ENCODE measurements around the gene TWIST2.

TWIST2 gene

DNA sequence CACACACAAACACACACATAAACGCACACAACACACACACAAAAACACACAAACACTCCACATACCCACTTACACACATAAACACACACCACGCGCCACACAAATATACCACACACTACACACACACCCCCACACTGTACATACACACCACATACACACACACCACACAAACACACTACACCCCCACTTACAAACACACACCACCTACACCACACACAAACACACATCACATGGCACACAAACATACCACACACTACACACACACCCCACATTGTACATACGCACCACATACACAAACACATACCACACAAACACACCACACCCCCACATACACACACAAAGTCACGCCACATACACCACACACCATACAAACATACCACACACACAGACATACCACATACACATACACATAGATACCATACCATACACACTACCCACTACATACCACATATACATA, 59.9 kb downstream of the TWIST2 start:
- no peak for DNase-seq

DNA sequence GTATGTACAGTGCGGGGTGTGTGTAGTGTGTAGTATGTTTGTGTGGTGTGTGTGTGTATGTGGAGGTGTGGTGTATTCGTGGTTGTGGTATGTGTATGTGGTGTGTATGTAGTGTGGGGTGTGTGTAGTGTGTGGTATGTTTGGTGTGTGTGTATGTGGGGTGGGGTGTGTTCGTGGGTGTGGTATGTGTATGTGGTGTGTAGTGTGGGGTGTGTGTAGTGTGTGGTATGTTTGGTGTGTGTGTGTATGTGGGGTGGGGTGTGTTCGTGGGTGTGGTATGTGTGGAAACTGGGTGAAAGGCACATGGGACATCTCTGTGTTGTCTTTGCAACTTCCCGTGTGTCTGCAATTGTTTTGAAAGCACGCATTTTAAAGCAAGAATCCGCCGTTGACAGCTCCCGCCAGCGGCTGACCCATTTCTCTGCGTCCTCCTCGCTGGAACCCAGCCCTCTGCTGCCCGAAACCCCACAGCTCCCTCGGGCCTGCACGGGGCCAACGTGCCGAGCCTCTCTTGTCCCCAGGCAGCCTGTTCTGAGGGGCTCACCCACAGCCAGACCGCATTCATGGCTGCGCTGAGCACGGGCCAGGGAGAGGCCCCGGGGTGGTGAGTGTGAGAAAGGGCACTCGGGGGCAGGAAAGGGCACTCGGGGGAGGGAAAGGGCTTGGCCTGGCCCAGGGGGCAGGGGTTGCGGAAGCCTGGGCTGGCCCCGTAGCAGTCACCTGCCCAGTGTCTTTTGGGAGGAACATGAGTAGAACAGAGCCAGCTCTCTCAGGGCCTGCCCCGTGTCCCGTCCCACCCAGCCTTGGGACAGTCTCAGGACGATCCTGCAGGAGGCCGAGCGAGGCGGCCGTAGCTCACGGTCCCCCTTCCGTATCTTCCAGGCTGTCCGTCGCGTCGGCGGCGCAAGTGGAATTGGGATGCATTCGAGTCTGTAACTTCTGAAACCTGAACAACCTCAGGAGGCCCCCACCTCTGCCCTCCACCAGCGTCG, 61.4 kb downstream of the TWIST2 start:
- no peak for DNase-seq

DNA sequence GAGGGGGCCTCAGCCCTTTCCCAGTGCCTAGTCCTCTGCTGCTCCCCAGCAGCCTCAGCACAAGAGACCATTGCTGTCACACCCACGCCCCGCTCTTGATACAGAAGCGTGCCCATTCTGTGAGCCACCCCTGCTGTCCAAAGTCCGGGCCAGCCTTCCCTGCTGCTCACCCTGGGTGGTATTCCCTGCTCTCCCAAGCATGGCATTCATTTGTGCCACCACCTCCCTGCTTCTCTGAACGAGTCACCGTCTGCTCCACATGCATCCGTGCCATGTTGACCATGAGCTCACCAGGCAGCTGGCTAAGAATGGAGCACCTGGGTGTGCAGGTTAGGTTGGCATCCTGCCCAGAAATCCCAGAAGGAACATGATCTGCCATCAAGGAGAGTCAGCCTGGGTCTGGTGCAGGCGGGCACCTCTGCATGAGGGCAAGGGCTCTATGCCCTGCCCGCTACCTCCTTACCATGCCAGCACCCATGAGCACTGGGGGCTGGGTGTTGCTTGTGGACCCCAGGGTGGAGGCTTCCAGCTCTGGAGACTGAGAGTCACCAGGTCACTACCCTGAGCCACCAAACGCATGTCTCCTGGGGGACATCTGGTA, 63.0 kb downstream of the TWIST2 start:
- DNase-seq: no peak

DNA sequence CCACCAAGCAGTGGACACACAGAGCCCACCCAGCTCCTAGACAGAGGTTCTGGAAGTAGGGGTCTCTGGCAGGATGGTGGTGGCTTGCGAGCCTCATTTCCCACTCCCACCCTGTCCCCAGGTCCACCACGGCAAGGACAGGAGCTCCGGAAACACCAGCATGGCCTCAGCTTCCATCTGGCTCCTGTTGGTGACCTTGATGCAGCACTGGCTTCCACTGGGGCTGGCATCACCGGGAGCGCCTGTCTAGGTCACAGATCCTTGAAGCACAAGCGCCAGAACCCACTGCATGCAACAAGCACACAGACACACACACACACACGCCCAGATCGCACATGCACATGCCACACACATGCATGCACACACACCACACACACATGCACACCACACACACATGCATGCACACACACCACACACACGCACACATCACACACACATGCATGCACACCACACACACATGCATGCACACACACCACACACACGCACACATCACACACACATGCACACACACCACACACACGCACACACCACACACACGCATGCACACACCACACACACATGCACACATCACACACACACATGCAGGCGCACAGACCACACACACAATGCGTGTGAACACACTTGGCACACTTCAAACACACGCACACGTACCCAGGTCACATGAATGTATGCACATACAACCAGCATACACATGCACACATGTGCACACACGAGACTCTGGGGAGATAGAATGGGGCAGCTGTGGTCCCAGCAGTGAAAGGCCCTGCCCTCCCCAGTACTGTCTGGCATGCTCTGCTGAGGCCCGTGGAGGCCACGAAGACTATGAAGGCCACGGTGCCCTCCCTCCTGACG, 63.7 kb downstream of the TWIST2 start:
- no peak for DNase-seq

DNA sequence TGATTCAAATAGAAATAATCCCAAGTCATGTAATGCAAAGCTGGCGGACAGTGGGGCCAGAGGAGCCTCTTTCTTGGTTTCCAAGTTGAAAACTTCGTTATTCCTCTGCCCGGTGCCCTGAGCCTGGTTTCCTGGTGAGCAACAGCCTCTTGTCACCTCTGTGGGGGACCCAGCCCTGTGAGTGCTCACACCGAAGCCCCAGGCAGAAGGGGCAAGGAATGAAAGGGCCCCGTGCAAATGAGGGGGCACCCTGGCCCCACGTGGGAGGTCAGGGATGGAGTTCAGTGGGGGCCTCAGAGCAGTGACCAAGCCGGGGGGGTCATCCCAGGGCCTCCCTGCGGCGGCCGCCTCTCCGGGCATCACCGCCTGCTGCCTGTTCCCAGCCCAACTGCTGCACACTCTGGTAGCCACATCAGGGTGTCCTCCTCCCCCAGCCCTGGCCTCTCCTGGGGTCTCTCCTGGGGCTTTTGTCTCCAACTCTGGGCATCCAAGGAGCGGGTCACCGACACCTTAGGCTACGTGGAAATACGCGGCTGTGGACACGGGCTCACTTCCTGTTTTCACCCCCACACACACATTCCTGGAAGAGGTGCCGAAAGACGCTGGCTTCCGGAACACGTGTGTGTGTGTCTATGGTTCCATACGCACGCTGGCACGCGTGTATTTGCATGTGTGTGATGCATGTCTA, 64.5 kb downstream of the TWIST2 start:
- DNase-seq: no peak

DNA sequence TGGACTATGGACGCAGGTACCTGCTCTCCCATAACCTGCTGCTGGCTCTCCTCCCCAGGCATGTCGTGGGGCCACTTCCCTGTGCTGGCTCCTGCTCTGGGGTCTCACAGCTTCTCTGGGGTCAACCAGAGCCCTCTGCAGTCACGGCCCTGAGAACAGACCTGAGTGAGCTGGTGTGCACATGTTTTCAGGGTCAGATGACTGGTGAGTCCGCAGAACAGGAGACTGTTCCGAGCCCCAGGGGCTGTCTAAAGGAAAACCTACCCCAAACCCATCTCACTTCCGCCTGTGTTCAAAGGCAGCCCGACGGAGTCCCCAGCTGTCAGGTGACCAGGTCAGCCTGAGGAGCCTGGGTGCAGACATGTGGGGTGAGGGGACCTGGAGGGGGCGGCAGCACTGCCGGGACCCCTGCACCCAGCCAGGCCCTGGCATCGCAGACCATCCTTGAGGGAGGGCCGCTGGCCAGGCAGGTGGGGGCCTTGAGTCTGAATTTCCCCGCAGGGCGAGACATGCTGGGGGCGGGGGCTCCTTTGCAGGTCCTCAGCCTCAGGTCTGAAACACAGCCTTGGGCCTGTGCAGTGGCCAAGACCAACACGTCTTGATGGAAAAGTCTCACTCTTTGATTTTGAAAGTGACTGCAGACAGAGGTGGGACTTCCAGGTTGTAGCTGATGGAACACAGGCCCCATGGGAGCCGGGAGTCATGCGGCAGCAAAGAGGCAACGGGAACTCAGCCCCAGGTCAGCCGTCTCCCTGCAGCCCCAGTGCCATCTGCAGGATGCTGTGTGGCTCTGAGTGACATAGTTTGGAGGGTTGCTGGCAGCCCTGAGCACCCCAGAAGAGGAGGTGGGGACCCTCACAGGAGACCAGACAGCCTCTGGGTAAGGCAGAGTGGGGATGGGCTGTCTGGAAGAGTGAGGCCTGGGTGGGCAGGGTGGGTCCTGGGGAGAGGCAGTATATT, 65.3 kb downstream of the TWIST2 start:
- DNase-seq: no peak

DNA sequence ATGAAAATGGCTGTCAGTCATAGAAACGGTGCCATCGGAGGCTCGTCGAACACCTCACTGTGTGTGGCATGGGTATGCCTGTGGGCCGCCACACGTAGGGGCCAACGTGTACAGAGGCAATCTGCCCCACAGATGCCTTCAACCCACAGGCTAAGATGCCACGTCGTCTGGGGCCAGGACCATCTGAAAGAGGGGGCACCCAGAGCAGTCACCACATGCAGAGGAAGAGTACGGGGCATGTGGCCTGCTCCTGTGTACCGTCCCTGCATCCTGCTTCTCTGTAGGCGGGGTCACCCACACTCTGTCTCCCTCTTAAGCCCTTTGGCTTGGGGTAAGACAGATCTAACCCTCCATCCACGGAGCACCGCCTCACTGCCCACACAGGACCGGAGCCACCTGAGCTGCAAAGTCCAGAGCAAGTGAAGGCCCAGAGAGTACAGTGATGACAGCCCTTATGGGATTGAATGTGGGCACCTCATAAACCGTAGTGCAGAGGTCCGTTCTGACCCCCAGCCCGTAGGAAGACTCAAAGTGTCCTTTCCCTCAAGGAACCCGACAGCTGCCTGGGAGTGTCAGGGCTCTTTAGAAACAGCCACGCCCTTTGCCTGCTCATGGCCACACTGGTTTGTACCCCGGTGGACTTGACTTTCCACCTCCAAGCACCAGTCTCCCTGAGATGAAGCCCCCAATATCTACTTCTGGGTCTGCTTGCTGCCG, 66.2 kb downstream of the TWIST2 start:
- DNase-seq: no peak

DNA sequence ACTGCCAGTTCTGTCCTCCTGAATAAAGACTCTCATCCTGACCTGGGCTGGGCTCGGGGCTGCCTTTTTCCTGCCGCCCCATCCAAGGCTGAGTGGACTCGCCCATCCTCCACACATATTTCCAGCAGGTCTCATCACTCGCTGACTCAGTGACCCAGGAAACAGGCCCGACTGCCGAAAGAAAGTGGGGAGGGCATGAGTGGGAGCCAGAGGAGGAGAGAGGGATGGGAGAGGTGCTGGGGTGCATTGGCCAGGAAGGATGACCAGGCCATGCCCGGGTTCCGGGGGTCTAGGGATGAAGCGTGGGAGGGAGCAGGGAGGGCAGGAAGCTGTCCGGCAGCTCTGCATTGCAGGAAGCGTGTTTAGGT, 66.7 kb downstream of the TWIST2 start:
- no peak for DNase-seq

DNA sequence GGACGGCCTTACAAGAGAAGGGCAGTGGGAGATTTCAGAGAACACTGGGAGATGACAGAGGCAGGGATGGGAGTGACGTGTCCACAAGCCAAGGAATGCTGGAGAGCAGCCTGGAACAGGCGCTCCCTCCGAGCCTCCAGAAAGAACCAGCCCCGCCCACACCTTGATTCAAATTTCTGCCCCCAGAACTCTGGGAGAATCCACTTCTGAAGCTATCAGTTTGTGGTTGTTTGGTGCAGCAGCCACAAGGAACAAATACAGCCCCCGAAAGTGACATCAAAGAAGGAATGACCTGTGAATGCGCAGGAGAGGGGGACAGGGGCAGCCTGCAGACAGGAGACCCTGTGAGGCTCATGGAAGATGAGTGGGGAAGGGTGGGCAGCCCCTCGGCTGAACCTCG, 67.3 kb downstream of the TWIST2 start:
- no peak for DNase-seq

DNA sequence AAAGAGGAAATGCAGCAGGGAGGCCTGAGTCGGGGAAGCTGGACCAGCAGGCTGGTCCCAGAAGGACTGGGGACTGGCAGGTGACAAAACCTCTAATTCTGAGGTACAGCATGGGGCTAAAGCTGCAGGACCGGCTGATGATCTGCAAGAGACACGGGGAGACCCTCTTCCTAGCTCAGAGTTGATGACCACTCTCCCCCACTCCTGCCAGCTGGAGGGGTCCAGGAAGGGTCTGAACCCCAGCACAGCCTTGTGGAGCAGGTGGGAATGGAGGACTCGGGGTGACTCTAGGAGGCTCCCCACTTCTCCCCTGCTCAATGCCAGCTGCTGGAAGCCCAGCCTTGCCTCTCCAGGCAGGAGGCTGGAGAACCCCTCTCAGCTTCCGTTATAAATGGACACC, 67.7 kb downstream of the TWIST2 start:
- DNase-seq: no peak

DNA sequence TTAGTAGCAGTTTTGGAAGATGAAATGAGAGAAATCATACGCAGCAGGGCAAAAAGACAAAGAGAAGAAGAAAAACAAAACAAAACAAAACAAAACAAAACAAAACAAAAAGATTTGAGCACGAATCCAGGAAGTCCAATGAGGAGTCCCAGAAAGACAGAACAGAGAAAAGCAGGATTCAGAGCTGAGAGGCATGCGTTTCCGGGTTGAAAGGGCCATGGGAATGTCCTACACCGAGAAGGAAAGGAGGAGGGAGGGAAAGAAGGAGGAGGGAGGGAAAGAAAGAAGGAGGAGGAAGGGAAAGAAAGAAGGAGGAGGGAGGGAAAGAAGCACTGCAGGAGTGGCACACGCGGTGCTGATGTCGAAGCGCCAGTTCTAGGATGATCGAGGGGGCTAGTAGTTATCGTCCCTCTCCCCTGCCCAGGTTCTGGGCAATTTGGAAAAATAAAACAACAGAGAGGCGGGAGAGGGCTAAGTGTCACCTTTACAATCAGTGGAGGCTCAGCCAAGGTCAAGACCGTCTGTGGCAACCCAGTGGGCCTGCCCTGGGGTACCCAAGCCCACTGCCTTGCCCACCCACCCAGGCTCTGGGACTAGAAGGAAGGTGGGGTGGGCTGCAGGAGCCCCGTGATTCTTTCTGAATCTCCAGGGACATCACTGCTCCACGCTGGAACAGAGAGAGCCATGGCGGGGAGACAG, 68.4 kb downstream of the TWIST2 start:
- DNase-seq: no peak

DNA sequence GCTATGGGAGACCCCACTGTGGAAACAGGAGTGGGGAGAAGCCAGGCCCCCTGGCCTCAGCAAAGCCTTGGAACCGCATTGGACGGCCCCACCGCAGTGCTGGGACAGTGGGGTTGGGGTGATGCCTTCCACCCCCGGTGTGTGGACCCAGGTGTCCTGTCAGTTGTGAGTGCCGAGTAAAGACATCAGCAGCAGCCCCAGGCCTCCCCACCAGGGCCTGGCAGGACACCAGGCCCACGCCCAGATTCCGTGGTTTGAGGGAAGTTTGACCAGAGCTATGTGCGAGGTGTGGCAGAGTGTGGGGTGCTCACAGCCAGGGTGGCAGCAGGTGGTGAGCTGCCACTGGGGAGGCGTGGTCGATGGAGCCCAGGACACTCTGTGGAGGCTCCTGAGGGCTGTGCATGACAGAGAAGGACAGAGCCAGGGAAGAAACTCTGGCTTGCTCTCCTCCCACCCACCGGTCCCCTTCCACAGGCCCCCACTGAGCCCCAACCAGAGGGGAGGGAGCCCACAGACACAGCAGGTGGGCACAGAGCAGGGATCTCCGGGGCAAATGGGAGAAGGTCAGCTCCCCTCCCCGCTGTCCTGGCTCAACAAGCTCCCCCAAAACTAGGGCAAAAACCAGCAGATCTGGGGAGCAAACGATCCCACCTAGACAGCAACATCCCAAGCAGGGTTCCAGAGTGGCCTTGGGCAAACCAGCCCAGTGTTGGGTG, 69.1 kb downstream of the TWIST2 start:
- DNase-seq: no peak

DNA sequence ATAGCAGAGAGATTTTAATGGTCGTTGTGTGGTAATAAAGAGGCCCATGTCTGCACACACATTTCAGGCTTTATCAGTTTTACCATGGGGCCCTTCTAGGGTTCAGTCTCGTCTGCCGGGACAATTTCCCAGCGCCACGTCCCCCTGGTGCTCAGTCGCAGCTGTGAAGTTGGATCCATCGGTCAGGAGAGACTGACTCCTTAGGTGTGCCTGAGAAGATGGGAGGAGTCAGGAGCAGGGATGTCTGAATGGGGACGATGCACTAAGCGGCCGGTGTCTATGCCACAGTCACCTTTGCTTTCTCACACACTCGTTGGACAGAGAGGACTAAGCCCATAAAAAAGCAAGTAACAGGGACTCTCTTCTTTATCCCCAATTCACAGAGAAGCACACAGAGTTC, 71.4 kb downstream of the TWIST2 start:
- DNase-seq: no peak

DNA sequence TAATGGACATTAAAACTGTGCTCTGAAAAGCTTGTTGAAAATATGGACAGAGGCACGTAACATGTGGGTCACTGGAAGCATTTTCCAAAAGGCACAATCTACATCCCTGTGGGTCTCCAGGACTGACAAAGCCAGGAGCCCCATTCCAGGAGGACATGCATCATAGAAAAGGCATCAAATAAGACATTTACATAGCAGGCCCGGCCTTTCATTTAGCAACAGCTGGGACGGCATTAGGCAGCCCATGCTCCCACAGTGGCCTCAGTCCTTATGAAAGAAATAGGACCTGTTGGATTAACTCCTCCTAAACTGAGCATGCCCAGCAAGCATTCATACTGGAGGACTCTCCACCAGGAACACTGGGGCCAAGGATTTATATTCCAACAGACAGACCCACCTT, 72.2 kb downstream of the TWIST2 start:
- DNase-seq: no peak

DNA sequence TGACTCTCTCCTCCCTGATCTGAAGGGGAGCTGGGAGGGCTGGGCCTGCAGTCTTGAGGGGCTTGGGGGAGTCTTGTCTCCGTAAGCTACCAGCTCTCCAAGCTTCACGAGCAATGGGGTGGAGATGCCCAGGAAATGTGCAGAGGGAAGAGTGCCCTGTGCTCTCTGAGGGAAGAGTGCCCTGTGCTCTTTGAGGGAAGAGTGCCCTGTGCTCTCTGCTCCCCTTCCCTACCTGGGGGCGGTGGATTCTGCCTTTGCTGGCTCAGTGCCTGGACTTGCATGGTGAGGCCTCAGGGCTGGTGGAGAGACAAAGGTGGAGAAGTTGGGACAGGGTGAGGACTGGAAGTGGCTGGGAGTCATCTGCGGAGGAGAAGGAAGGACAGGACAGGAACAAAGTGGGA, 72.7 kb downstream of the TWIST2 start:
- DNase-seq: no peak

DNA sequence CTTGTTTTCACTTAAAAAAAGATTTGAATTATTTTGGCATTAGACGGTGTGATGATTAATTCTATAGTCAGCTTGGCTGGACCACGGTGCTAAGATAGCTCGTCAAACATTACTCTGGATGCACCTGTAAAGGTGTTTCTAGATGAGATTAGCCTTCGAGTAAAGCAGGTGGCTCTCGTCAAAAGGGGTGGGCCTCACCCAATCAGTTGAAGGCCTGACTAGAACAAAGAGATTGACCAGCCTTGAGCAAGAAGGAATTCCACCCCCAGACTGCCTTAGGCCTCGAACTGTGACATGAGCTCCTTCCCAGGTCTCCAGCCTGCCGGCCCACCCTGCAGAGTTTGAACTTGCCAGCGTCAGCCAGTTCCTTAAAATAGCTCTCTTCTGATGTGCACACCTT, 73.4 kb downstream of the TWIST2 start:
- no peak for DNase-seq

DNA sequence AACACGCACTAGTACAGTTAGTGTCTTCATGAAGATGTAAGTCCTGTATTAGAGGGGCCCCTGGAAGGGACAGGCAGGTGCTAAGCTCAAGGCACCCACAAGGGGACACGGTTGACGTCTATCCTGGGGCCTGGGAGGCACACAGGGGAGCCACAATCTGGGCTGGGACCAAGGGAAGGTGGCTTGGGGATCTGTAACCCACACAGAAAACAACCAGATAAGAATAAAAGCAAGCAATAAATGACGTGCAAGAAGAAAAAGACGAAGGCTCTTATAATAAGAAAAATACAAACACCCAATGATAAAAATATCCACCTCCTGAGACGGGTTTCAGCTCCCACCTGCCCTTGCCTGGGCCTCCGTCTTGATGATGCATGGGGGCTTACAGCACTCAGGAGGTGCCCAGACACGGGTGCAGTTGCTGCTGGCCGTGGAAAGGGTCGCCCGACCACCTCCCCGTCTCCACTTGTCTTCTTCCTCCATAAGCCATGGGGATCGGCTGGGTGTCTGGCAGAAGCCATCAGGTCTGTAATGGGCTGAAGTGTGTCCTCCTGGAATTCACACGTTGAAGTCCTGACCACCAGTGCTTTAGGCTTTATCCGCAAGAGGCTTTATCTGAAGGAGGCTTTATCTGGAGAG, 73.9 kb downstream of the TWIST2 start:
- DNase-seq: no peak

DNA sequence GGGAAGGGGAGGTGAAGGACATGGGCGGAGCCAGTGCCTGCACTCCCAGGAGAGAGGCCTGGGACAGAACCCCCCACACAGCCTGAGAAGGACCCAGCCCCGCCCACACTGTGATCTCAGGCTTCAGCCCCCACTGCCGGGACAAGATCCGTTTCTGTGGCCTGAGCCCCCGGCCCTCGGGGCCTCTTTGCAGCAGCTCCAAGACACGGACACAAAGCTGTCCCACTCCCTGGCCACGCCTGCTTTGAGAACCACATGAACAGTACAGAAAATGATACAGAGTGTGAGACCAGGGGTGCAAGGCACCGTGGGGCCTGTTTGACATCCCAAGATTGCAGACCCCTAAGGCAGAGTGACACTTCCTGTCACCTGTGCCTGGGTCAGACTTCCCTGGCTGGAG, 74.5 kb downstream of the TWIST2 start:
- no peak for DNase-seq

DNA sequence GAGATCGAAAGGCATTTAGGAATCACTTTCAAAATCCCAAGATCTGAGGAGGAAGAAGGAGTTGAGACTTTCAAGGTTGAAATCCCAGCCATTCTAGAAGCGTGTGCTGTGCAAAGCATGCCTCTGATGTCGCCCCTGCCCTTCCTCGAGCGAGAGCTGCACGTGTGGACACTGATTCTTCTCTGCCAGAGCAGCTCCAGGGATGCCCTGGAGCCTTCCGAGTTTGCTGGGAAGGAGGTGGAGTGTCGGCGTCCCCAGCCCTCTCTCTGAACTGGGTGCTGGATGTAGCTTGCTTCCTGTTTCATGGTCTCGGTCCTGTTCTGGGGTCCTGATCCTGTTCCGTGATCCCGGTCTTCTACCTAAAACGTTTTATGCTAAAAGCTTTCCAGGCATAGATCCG, 76.1 kb downstream of the TWIST2 start:
- no peak for DNase-seq

All from MV-4-11 (cell line).